Measurements from ENCODE around the gene RTN4.

- TF ChIP-seq CTCF (conservative IDR thresholded peaks at IDR 0.05; ENCODE audit: low read depth, low read length) = no peak
- TF ChIP-seq POLR2A (IDR thresholded peaks at IDR 0.05; ENCODE audit: low read depth, low read length) = no peak
- TF ChIP-seq SMC3 (IDR thresholded peaks at IDR 0.05; ENCODE audit: low read depth, low read length) = no peak
- TF ChIP-seq NFE2L2 (IDR thresholded peaks at IDR 0.05; ENCODE audit: low read depth, low read length) = no peak
- no peak for TF ChIP-seq FOS (IDR thresholded peaks at IDR 0.05; ENCODE audit: low read depth, low read length)
- TF ChIP-seq ELK1 (IDR thresholded peaks at IDR 0.05; ENCODE audit: borderline replicate concordance, low read depth, low read length) = no peak
- no peak for TF ChIP-seq CHD1 (IDR thresholded peaks at IDR 0.05; ENCODE audit: low read depth, low read length)
- TF ChIP-seq MAFK (IDR thresholded peaks at IDR 0.05; ENCODE audit: low read depth, low read length) = no peak
- TF ChIP-seq RFX5 (IDR thresholded peaks at IDR 0.05; ENCODE audit: low read depth, low read length) = no peak
- no peak for TF ChIP-seq MXI1 (IDR thresholded peaks at IDR 0.05; ENCODE audit: borderline replicate concordance, low read depth, low read length)
- TF ChIP-seq MAZ (IDR thresholded peaks at IDR 0.05; ENCODE audit: borderline replicate concordance, low read depth, low read length) = no peak
- no peak for TF ChIP-seq BHLHE40 (IDR thresholded peaks at IDR 0.05; ENCODE audit: low read depth, low read length)
- no peak for TF ChIP-seq RAD21 (IDR thresholded peaks at IDR 0.05; ENCODE audit: low read length)
- TF ChIP-seq USF2 (IDR thresholded peaks at IDR 0.05; ENCODE audit: low read depth, low read length) = no peak
Measured at GRCh38 chr2:54995553-54995952, 54.7 kb downstream of the RTN4 start.
